ENCODE measurements around the gene BCL11B.

DNA sequence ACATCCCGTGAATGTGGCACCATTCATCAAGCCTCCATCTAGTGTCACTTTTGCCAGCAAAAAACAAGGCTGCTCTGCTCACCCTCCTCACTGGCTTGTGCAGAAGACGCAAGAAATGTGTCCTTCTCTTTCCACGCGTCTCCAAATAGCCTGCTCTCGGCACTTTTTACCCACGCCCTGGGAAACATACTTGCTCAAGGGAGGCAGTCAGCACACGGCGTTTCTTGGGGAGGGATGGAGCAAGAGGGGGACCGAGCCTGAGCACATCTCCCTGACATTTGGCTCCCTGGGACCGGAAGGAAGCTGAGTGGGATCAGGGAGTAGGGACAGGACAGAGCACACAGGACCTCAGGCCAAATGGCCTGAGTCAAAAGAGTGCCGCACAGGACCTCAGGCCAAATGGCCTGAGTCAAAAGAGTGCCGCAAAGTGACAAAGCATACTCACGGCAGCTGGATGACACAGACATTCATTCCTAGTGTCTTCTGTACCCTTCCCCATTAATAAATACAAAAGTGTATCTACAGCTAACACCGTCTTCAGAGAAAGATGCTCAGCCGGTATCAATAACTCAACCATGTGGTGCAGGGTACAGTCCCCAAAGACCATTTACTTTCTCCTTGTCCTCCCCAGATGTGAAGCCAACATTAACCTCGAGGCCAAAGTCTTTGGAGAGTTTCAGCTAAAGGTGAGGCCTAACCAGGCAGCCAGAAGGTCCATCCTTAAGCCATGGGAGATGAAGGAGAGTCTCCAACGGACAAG, 7.1 kb downstream of the BCL11B start:
- TF ChIP-seq, protein P1, sequence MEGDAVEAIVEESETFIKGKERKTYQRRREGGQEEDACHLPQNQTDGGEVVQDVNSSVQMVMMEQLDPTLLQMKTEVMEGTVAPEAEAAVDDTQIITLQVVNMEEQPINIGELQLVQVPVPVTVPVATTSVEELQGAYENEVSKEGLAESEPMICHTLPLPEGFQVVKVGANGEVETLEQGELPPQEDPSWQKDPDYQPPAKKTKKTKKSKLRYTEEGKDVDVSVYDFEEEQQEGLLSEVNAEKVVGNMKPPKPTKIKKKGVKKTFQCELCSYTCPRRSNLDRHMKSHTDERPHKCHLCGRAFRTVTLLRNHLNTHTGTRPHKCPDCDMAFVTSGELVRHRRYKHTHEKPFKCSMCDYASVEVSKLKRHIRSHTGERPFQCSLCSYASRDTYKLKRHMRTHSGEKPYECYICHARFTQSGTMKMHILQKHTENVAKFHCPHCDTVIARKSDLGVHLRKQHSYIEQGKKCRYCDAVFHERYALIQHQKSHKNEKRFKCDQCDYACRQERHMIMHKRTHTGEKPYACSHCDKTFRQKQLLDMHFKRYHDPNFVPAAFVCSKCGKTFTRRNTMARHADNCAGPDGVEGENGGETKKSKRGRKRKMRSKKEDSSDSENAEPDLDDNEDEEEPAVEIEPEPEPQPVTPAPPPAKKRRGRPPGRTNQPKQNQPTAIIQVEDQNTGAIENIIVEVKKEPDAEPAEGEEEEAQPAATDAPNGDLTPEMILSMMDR (IDR thresholded peaks at IDR 0.05) = no peak
- TF ChIP-seq POLR2A (IDR thresholded peaks at IDR 0.05) = no peak
